Activated T-helper 2 cell treated with anti-CD3 and anti-CD28 coated beads, Interferon-gamma antibody, Interleukin-2, Interleukin-4, amounts not matched to agents 10 μg/mL and 5 μg/mL and 100 μg/mL, durations not matched to agents 14 hours and 24 hours and 36 hours (primary cell): Measurements from ENCODE around the gene MPDU1. TPM values are rescaled to one million over a fixed set of nuclear protein-coding genes. Genes with fewer than 3 reads are reported as not detected.
"Not testable (repeated sequence)": the region's sequence is repeated elsewhere in the genome, so short reads cannot be mapped to it uniquely, and the experiment has no call there.

ENCODE experiments used
- DNase-seq: peaks from one replicate; pipeline ENCODE4 v3.0.0; 2021; ENCODE audit warnings: low spot score
- H3K27ac Mint-ChIP-seq: one replicate; pipeline ENCODE4 v1.8.0; 2021; ENCODE audit warnings: mixed read lengths
- H3K27me3 Mint-ChIP-seq: one replicate; pipeline ENCODE4 v1.8.0; 2021; ENCODE audit warnings: low read depth, mixed read lengths
- H3K36me3 Mint-ChIP-seq: one replicate; pipeline ENCODE4 v1.8.0; 2021; ENCODE audit warnings: low read depth, mixed read lengths
- H3K4me1 Mint-ChIP-seq: one replicate; pipeline ENCODE4 v1.8.0; 2021; ENCODE audit warnings: low read depth, mixed read lengths
- H3K4me3 Mint-ChIP-seq: one replicate; pipeline ENCODE4 v1.8.0; 2021; ENCODE audit warnings: low read depth, mild to moderate bottlenecking, moderate library complexity, mixed read lengths
- H3K9me3 Mint-ChIP-seq: one replicate; pipeline ENCODE4 v1.8.0; 2021; ENCODE audit warnings: mixed read lengths
- intact Hi-C: fragments of 100-400 bp; cut with micrococcal nuclease; formaldehyde crosslinking; loops from one replicate; pipeline ENCODE4 v1.15.1; 2023
- total RNA-seq: library from RNA; stranded (reverse); gene quantifications from 2 replicates; pipeline ENCODE4 v1.2.3, GENCODE V29; 2022

The MPDU1 gene
- total RNA-seq, 1 donor from 2014 or later, result 98.6 TPM

GRCh38 chr17:7590743-7591142 lies 7.1 kb downstream of the MPDU1 start:
- peak overlapping the region; percentile 43 for H3K27ac Mint-ChIP-seq
- H3K36me3 Mint-ChIP-seq, result peaks cover 79% of the 10 kb centered on the region
- no peak for DNase-seq
- H3K4me1 Mint-ChIP-seq, result peaks cover 2% of the 10 kb centered on the region
- no peaks in the 10 kb centered on the region for H3K9me3 Mint-ChIP-seq
- no peaks in the 10 kb centered on the region for H3K27me3 Mint-ChIP-seq
- intact Hi-C loops, result no loop called here
- no peak overlapping the region for H3K4me3 Mint-ChIP-seq

DNA sequence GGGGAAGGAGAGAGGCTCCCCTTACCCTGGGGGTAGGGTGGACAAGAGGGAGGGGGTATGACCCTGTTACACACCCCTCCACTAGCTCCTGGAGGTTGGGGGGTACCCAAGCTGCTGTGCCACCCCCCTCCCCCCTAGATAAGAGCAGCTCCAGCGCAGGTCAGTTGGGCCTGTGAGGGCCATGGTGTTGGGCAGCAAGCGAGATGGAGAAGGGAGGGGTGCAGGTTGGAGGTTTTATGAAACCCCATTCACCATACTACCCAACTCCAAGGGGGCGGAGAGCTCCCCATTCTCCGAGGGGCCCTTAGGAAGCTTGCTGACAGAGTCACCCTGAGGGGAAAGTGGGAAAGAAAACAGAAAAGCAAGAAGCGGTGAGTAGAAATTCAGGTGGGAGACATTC lies 7.9 kb downstream of the MPDU1 start:
- H3K27ac Mint-ChIP-seq, result no peak overlapping the region
- H3K4me1 Mint-ChIP-seq, result no peaks in the 10 kb centered on the region
- intact Hi-C loops, result no loop called here
- H3K27me3 Mint-ChIP-seq, result no peaks in the 10 kb centered on the region
- no peaks in the 10 kb centered on the region for H3K9me3 Mint-ChIP-seq
- H3K36me3 Mint-ChIP-seq, result peaks cover 77% of the 10 kb centered on the region
- no peak for DNase-seq
- H3K4me3 Mint-ChIP-seq, result no peak overlapping the region

GRCh38 chr17:7592422-7593021 lies 8.9 kb downstream of the MPDU1 start:
- no peaks in the 10 kb centered on the region for H3K4me1 Mint-ChIP-seq
- intact Hi-C loops, result no loop called here
- H3K27me3 Mint-ChIP-seq, result no peaks in the 10 kb centered on the region
- H3K9me3 Mint-ChIP-seq, result no peaks in the 10 kb centered on the region
- no peak overlapping the region for H3K4me3 Mint-ChIP-seq
- no peak for DNase-seq
- H3K27ac Mint-ChIP-seq, result no peak overlapping the region
- H3K36me3 Mint-ChIP-seq, result peaks cover 73% of the 10 kb centered on the region

DNA sequence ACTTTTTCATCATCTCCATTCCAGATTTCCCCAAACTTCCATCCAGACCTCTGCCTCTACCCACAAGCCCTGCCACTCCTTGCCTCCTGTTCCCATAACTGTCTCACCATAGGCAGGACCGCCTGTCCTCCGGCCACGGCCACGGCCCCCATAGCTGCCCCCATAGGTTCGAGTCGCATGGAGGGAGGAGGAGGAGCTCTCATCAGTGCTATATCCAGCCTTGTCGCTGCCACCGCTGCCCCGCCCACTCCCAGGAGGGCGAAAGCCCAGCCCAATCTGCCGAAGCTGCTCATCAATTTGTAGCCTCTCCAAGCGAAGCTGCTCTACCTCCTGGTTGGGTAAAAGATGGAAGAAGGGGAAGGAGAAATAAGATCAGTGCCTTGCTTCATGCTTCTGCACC lies 9.6 kb downstream of the MPDU1 start:
- Mint-ChIP-seq H3K27ac (no peak overlapping the region), H3K36me3 (peaks cover 70% of the 10 kb centered on the region), H3K27me3 (no peaks in the 10 kb centered on the region), H3K4me3 (no peak overlapping the region), H3K9me3 (no peaks in the 10 kb centered on the region), H3K4me1 (no peaks in the 10 kb centered on the region)
- no peak for DNase-seq
- intact Hi-C loops, result no loop called here

DNA sequence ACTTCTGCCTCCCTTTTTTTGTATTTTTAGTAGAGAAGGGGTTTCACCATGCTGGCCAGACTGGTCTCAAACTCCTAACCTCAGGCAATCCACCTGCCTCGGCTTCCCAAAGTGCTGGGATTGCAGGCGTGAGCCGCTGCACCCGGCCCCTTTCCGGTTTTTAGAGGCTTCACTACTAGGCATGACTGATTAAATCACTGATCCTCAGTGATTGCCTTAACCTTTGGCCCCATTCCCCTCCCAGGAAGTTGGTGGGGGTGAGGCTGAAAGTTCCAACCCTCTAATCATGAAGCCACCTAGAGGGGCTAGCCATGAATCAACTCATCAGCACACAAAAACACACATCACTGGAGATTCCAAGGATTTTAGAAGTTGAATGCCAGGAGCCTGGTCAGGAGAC lies 13.9 kb downstream of the MPDU1 start:
- H3K4me3 Mint-ChIP-seq, DNase-seq, H3K9me3 Mint-ChIP-seq, H3K27ac Mint-ChIP-seq, H3K27me3 Mint-ChIP-seq, H3K4me1 Mint-ChIP-seq, intact Hi-C loops: not testable (repeated sequence)
- peaks cover 72% of the 10 kb centered on the region for H3K36me3 Mint-ChIP-seq

- Mint-ChIP-seq H3K4me1 (peaks cover 8% of the 10 kb centered on the region), H3K27ac (no peak overlapping the region), H3K36me3 (peaks cover 57% of the 10 kb centered on the region), H3K4me3 (no peak overlapping the region), H3K27me3 (no peaks in the 10 kb centered on the region), H3K9me3 (no peaks in the 10 kb centered on the region)
- intact Hi-C loops, result no loop called here
- no peak for DNase-seq
Observed at GRCh38 chr17:7606280-7606679, 22.6 kb downstream of the MPDU1 start.

DNA sequence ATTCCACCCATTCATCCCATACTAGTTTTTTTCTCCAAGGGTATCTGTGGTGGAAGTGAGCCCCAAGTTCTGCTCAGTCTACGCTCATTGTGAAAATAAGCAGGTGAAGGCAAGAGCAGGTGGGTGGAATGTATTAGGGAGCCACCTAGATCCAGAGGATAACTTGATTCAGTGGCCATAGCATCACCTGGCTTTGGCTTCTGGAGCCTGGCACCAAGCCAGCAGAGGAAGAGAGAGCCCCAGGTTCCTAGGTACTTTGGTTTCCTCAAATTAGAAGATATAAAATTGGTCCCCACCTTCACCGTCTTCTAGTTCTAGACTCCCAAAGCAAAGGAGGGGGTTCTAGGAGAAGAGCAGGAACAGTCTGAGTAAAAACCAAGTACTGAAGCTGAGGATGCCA lies 27.0 kb downstream of the MPDU1 start:
- Mint-ChIP-seq H3K27me3 (no peaks in the 10 kb centered on the region), H3K27ac (no peak overlapping the region), H3K4me3 (no peak overlapping the region), H3K36me3 (peaks cover 37% of the 10 kb centered on the region), H3K4me1 (peaks cover 28% of the 10 kb centered on the region), H3K9me3 (no peaks in the 10 kb centered on the region)
- DNase-seq, result no peak
- intact Hi-C loops, result no loop called here

- no peaks in the 10 kb centered on the region for H3K27me3 Mint-ChIP-seq
- peaks cover 28% of the 10 kb centered on the region for H3K36me3 Mint-ChIP-seq
- H3K4me3 Mint-ChIP-seq, result peak overlapping the region; percentile 89
- DNase-seq, result no peak
- peaks cover 23% of the 10 kb centered on the region for H3K4me1 Mint-ChIP-seq
- intact Hi-C loops, result no loop called here
- H3K27ac Mint-ChIP-seq, result no peak overlapping the region
- no peaks in the 10 kb centered on the region for H3K9me3 Mint-ChIP-seq
Observed at GRCh38 chr17:7611635-7612293, 28.1 kb downstream of the MPDU1 start.

DNA sequence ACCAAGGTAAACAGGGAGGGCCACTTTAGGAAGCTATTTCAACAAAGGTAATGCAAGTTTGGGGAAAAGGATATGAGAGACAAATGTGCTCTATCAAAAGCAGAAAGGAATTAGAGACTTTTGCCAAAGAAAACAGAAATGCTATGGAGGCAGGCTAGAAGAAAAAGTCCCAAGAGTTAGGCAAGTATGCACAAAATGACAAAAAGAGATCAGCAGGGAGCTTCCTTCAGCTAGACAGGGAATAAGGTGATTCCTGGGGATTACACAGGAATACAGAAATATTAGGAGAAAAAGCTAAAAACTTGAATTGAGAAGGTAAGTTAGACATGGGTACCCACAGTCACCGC lies 28.6 kb downstream of the MPDU1 start:
- Mint-ChIP-seq H3K4me1 (peaks cover 23% of the 10 kb centered on the region), H3K36me3 (peaks cover 28% of the 10 kb centered on the region), H3K27ac (no peak overlapping the region), H3K27me3 (no peaks in the 10 kb centered on the region), H3K9me3 (no peaks in the 10 kb centered on the region), H3K4me3 (peak overlapping the region; percentile 89)
- intact Hi-C loops, result no loop called here
- no peak for DNase-seq

GRCh38 chr17:7613769-7614424 lies 30.2 kb downstream of the MPDU1 start:
- H3K27me3 Mint-ChIP-seq, result no peaks in the 10 kb centered on the region
- DNase-seq, result no peak
- peaks cover 28% of the 10 kb centered on the region for H3K36me3 Mint-ChIP-seq
- H3K4me1 Mint-ChIP-seq, result peaks cover 25% of the 10 kb centered on the region
- H3K27ac Mint-ChIP-seq, result peak overlapping the region; percentile 82
- no peaks in the 10 kb centered on the region for H3K9me3 Mint-ChIP-seq
- peak overlapping the region; percentile 89 for H3K4me3 Mint-ChIP-seq
- intact Hi-C loops, result loop anchor here (2.0 kb wide), 2 partner anchors 31 to 41 kb away; partner anchors contain the start of gene MPDU1

- Mint-ChIP-seq H3K9me3 (no peaks in the 10 kb centered on the region), H3K4me1 (peaks cover 21% of the 10 kb centered on the region), H3K27ac (peak within 1 kb of the TSS; percentile 84), H3K4me3 (peak within 1 kb of the TSS; percentile 89), H3K27me3 (no peaks in the 10 kb centered on the region), H3K36me3 (peaks cover 24% of the 10 kb centered on the region)
- DNase-seq, result peak; percentile 99
- intact Hi-C loops, result loop anchor here (1.0 to 2.0 kb wide), 3 partner anchors 32 to 72 kb away; partner anchors contain the start of gene MPDU1
Observed at GRCh38 chr17:7614425-7615264, 31.0 kb downstream of the MPDU1 start, which contains the start of gene FXR2. Gene FXR2, minus strand, starts transcription at chr17:7614897. Its CDS starts 365 bp downstream, at chr17:7614532.

- peaks cover 23% of the 10 kb centered on the region for H3K36me3 Mint-ChIP-seq
- DNase-seq, result no peak
- intact Hi-C loops, result loop anchor here (1.0 to 2.0 kb wide), 3 partner anchors 33 to 71 kb away; partner anchors contain the start of gene MPDU1
- H3K4me3 Mint-ChIP-seq, result peak overlapping the region; percentile 78
- peak overlapping the region; percentile 84 for H3K27ac Mint-ChIP-seq
- H3K9me3 Mint-ChIP-seq, result no peaks in the 10 kb centered on the region
- H3K4me1 Mint-ChIP-seq, result peaks cover 21% of the 10 kb centered on the region
- no peaks in the 10 kb centered on the region for H3K27me3 Mint-ChIP-seq
Observed at GRCh38 chr17:7615265-7615747, 31.7 kb downstream of the MPDU1 start.
